KMS-11 (cell line): ENCODE results near the gene NCAM1.

Experiments used
- H2AFZ ChIP-seq: fragments of 200-600 bp; sonication (generic); 2 replicates; pipeline ENCODE4 v1.6.1; 2016; ENCODE audit warnings: antibody characterized with exemption, mixed run types, low read depth
- H3K27ac ChIP-seq: fragments of 200-600 bp; sonication (generic); 2 replicates; pipeline ENCODE4 v1.6.1; 2016; ENCODE audit warnings: mild to moderate bottlenecking, mixed run types
- H3K27me3 ChIP-seq: fragments of 200-600 bp; sonication (generic); 2 replicates; pipeline ENCODE4 v1.6.1; 2017; ENCODE audit warnings: mild to moderate bottlenecking, low read depth, mixed run types, moderate library complexity; ENCODE audit not compliant: insufficient read depth
- H3K36me3 ChIP-seq: fragments of 200-600 bp; sonication (generic); 2 replicates; pipeline ENCODE4 v1.6.1; 2017; ENCODE audit warnings: mild to moderate bottlenecking, mixed run types; ENCODE audit not compliant: insufficient read depth
- H3K4me1 ChIP-seq: fragments of 200-600 bp; sonication (generic); 2 replicates; pipeline ENCODE4 v1.6.1; 2016; ENCODE audit warnings: mild to moderate bottlenecking, low read depth, mixed run types; ENCODE audit not compliant: poor library complexity, severe bottlenecking
- H3K4me2 ChIP-seq: fragments of 200-600 bp; sonication (generic); 2 replicates; pipeline ENCODE4 v1.7.0; 2016; ENCODE audit warnings: mild to moderate bottlenecking, mixed run types
- H3K4me3 ChIP-seq: fragments of 200-600 bp; sonication (generic); IDR thresholded peaks from 2 replicates; pipeline ENCODE4 v1.6.1; 2017; ENCODE audit warnings: low read depth, low read length, mixed read lengths; ENCODE audit not compliant: insufficient read depth
- H3K79me2 ChIP-seq: fragments of 200-600 bp; sonication (generic); 2 replicates; pipeline ENCODE4 v1.6.1; 2016; ENCODE audit warnings: low read depth, mixed run types; ENCODE audit not compliant: insufficient read depth
- H3K9ac ChIP-seq: fragments of 200-600 bp; sonication (generic); 2 replicates; pipeline ENCODE4 v1.6.1; 2016; ENCODE audit warnings: mild to moderate bottlenecking, mixed run types
- H4K20me1 ChIP-seq: fragments of 200-600 bp; sonication (generic); 2 replicates; pipeline ENCODE4 v1.6.1; 2016; ENCODE audit warnings: mild to moderate bottlenecking, mixed run types; ENCODE audit not compliant: insufficient read depth
- TF ChIP-seq, protein P1 (sequence below): fragments of 200-600 bp; sonication (generic); conservative IDR thresholded peaks from 2 replicates; pipeline ENCODE4 v1.6.1; 2017; ENCODE audit warnings: low read depth, mild to moderate bottlenecking, antibody characterized with exemption, low read length, moderate library complexity, mixed read lengths

The NCAM1 gene

DNA sequence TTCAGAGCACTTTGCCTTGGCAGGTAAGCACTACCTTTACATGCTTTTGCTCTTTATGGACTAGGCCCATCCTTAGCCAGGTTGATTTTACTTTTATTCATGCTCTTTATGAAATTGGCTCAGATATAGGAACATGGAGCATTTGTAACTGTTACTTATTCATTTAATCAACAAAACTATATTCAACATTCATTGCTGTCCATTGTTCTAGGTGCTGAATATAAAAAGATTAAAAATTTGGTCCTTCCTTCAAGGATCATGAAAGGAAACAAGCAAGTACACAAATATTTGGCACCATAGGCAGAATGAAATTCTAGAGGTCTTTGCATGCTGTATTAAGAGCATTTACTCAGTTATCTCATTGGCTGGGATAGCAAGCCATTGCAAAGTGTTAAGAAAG lies 191.3 kb downstream of the NCAM1 start:
- TF ChIP-seq, protein P1, sequence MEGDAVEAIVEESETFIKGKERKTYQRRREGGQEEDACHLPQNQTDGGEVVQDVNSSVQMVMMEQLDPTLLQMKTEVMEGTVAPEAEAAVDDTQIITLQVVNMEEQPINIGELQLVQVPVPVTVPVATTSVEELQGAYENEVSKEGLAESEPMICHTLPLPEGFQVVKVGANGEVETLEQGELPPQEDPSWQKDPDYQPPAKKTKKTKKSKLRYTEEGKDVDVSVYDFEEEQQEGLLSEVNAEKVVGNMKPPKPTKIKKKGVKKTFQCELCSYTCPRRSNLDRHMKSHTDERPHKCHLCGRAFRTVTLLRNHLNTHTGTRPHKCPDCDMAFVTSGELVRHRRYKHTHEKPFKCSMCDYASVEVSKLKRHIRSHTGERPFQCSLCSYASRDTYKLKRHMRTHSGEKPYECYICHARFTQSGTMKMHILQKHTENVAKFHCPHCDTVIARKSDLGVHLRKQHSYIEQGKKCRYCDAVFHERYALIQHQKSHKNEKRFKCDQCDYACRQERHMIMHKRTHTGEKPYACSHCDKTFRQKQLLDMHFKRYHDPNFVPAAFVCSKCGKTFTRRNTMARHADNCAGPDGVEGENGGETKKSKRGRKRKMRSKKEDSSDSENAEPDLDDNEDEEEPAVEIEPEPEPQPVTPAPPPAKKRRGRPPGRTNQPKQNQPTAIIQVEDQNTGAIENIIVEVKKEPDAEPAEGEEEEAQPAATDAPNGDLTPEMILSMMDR = no peak
- Histone ChIP-seq H3K4me3 (no peak overlapping the region), H3K4me1 (no peaks in the 10 kb centered on the region), H2AFZ (no peak overlapping the region), H3K79me2 (no peaks in the 10 kb centered on the region), H3K4me2 (no peak overlapping the region), H3K9ac (no peak overlapping the region), H3K27me3 (no peaks in the 10 kb centered on the region), H4K20me1 (no peaks in the 10 kb centered on the region), H3K27ac (no peak overlapping the region), H3K36me3 (no peaks in the 10 kb centered on the region)

DNA sequence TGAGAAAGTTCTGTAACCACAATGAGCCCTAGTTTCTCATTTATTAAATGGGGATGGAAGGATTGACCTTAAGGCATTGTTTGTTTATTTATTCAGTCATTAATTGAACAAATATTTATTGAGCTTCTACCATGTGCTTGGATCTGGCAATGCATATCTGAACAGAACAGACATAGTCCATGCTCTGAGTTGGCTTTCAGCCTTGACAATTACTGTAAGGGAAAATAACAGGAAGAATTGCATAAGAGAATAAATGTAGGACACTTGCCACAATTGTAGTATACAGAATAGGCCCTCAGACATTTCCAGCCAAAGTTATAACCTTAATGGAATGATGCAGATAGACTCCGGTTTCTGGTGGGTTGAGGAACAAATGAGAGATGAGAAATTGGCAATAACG lies 192.6 kb downstream of the NCAM1 start:
- Histone ChIP-seq H3K4me1 (no peaks in the 10 kb centered on the region), H2AFZ (no peak overlapping the region), H3K4me3 (no peak overlapping the region), H3K79me2 (no peaks in the 10 kb centered on the region), H3K4me2 (no peak overlapping the region), H3K27me3 (no peaks in the 10 kb centered on the region), H4K20me1 (no peaks in the 10 kb centered on the region), H3K9ac (no peak overlapping the region), H3K36me3 (no peaks in the 10 kb centered on the region), H3K27ac (no peak overlapping the region)
- TF ChIP-seq, protein P1 = no peak

DNA sequence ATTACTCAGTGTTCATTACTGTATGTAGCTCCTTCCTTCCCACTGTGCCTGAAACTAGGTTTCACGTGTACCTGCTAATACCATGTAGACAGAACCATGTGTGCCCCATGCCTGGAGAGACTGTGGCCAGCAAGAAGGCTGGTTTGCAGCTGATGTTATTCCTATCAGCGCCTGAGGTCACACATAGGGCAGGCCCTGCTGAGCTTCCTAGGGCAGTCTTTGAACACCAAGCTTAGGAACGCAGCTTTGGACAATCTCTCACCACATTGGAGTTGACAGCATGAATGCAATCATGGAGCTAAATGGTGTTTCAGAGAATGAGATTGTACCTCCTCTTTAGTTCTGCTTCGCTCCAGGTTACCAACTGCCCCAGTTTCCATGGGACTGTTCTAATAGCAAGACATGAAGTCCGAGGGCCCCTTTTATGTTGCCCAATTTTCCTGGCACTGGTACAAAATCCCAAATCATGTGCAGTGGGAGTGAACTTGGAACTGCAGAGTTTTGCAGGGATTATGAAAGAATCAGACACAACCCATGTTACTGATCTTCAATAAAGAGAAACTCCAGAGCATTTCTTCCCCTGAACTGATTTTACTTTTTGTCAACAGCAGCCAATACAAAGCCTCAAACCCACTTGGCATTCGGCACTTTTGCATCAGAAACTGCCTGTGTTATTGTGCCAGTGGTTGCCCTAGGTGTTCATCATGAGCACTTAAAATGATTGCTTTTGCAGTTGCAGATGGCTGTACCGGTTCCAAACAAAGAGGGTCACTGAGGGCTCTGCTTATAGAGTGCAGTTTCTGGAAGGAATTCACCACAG lies 199.0 kb downstream of the NCAM1 start:
- Histone ChIP-seq H3K27ac (no peak overlapping the region), H2AFZ (no peak overlapping the region), H3K4me3 (no peak overlapping the region), H3K36me3 (no peaks in the 10 kb centered on the region), H3K27me3 (no peaks in the 10 kb centered on the region), H3K79me2 (no peaks in the 10 kb centered on the region), H4K20me1 (no peaks in the 10 kb centered on the region), H3K4me1 (no peaks in the 10 kb centered on the region), H3K9ac (no peak overlapping the region), H3K4me2 (no peak overlapping the region)
- TF ChIP-seq, protein P1 = no peak

DNA sequence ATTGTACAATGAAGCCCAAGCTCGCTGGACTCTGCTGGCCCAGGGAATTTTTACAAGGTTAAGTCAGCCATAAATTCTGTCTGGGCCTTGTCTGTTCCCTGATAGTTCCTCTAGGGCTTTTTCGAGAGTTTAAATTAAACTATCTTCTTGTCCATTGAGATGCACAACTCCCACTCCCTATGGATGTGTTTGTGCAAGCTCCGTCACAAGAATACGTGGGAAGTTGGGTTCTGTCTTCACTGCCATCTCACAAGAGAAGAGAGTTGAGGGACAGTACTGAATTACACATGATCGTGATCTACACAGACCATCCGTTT lies 199.5 kb downstream of the NCAM1 start:
- H3K79me2 ChIP-seq = no peaks in the 10 kb centered on the region
- no peaks in the 10 kb centered on the region for H4K20me1 ChIP-seq
- H3K9ac ChIP-seq = no peak overlapping the region
- no peak overlapping the region for H2AFZ ChIP-seq
- no peaks in the 10 kb centered on the region for H3K4me1 ChIP-seq
- H3K27ac ChIP-seq = no peak overlapping the region
- H3K4me3 ChIP-seq = no peak overlapping the region
- TF ChIP-seq, protein P1 = no peak
- H3K36me3 ChIP-seq = no peaks in the 10 kb centered on the region
- no peak overlapping the region for H3K4me2 ChIP-seq
- no peaks in the 10 kb centered on the region for H3K27me3 ChIP-seq
